Hepatocyte (in vitro differentiated cells): Measurements from ENCODE around the gene KBTBD7. TPM values are rescaled to one million over a fixed set of nuclear protein-coding genes. Genes with fewer than 3 reads are reported as not detected.

Experiments used
- DNase-seq: peaks from one replicate; pipeline ENCODE4 v3.0.0-alpha.2; 2016; ENCODE audit warnings: low spot score
- H2AFZ ChIP-seq: fragments of 200-600 bp; sonication (generic); 2 replicates; pipeline ENCODE4 v1.6.0; 2016; ENCODE audit warnings: antibody characterized with exemption, mild to moderate bottlenecking
- H3K27ac ChIP-seq: fragments of 200-600 bp; sonication (generic); 2 replicates; pipeline ENCODE4 v1.5.1; 2016; ENCODE audit warnings: mild to moderate bottlenecking
- H3K27me3 ChIP-seq: fragments of 200-600 bp; sonication (generic); 2 replicates; pipeline ENCODE4 v1.6.1; 2016
- H3K36me3 ChIP-seq: fragments of 200-600 bp; sonication (generic); replicated peaks from 2 replicates; pipeline ENCODE4 v1.5.1; 2016; ENCODE audit warnings: low read depth; ENCODE audit not compliant: insufficient read depth
- H3K4me1 ChIP-seq: fragments of 200-600 bp; sonication (generic); 2 replicates; pipeline ENCODE4 v1.5.1; 2016; ENCODE audit warnings: mild to moderate bottlenecking, moderate library complexity; ENCODE audit not compliant: insufficient read depth
- H3K4me2 ChIP-seq: fragments of 200-600 bp; sonication (generic); 2 replicates; pipeline ENCODE4 v1.6.0; 2016
- H3K4me3 ChIP-seq: fragments of 200-600 bp; sonication (generic); 2 replicates; pipeline ENCODE4 v1.5.1; 2016; ENCODE audit warnings: mild to moderate bottlenecking
- H3K79me2 ChIP-seq: fragments of 200-600 bp; sonication (generic); 2 replicates; pipeline ENCODE4 v1.6.0; 2017; ENCODE audit warnings: mild to moderate bottlenecking
- H3K9me2 ChIP-seq: fragments of 200-600 bp; sonication (generic); replicated peaks from 2 replicates; pipeline ENCODE4 v1.6.0; 2017; ENCODE audit warnings: mild to moderate bottlenecking; ENCODE audit not compliant: insufficient read depth
- H3K9me3 ChIP-seq: fragments of 200-600 bp; sonication (generic); 2 replicates; pipeline ENCODE4 v1.5.1; 2016; ENCODE audit warnings: low read depth, mild to moderate bottlenecking
- H4K20me1 ChIP-seq: fragments of 200-600 bp; sonication (generic); 2 replicates; pipeline ENCODE4 v1.6.0; 2016; ENCODE audit warnings: mild to moderate bottlenecking; ENCODE audit not compliant: insufficient read depth, poor library complexity, severe bottlenecking
- CTCF ChIP-seq: fragments of 200-600 bp; sonication (generic); IDR thresholded peaks from 2 replicates; pipeline ENCODE4 v1.5.1; 2016; ENCODE audit warnings: antibody characterized with exemption, mild to moderate bottlenecking; ENCODE audit not compliant: poor library complexity
- EZH2 ChIP-seq: fragments of 200-600 bp; sonication (generic); IDR thresholded peaks from 2 replicates; pipeline ENCODE4 v1.6.1; 2016; ENCODE audit warnings: antibody characterized with exemption, mild to moderate bottlenecking, borderline replicate concordance
- EZH2phosphoT487 ChIP-seq: fragments of 200-600 bp; sonication (generic); IDR thresholded peaks from one replicate; pipeline ENCODE4 v1.6.1; 2018; ENCODE audit warnings: antibody characterized with exemption, mild to moderate bottlenecking, low read depth, moderate library complexity; ENCODE audit not compliant: unreplicated experiment, severe bottlenecking
- whole genome bisulfite sequencing: methylation state at CpG from one replicate; pipeline ENCODE4 v1.1.6; 2016; ENCODE audit warnings: low lambda C conversion rate; ENCODE audit errors: missing lambda C conversion rate; 5-methylcytosine and 5-hydroxymethylcytosine counted together
- polyA plus RNA-seq: library from polyadenylated mRNA; unstranded; fragments of >200 nt; fragmentation: Nextera tagmentation; extraction: Ambion mirVana; gene quantifications from 2 replicates; pipeline ENCODE4 v1.2.1, GENCODE V29; 2016
- total RNA-seq: library from RNA; depleted of rRNA; stranded (reverse); fragments of >200 nt; gene quantifications from 2 replicates; pipeline ENCODE4 v1.2.3, GENCODE V29; 2014

The KBTBD7 gene
- total and polyA plus RNA-seq, 2 experiments from 2014 or later, result 5.7 to 12.9 TPM

- Histone ChIP-seq H3K27ac (no peak overlapping the region), H3K4me3 (no peak overlapping the region), H3K9me3 (peaks cover 12% of the 10 kb centered on the region), H3K9me2 (no peaks in the 10 kb centered on the region), H3K4me1 (no peaks in the 10 kb centered on the region), H3K4me2 (no peak overlapping the region), H3K36me3 (no peaks in the 10 kb centered on the region), H4K20me1 (no peaks in the 10 kb centered on the region), H3K79me2 (no peaks in the 10 kb centered on the region), H3K27me3 (no peaks in the 10 kb centered on the region), H2AFZ (no peak overlapping the region)
- 94% methylated on average over 3 of the region's 3 CpGs for WGBS
- no peak for DNase-seq
- TF ChIP-seq EZH2phosphoT487, result no peak
- TF ChIP-seq EZH2, result no peak
- no peak for TF ChIP-seq CTCF
Measured at GRCh38 chr13:41152005-41152404, 42.4 kb downstream of the KBTBD7 start.

GRCh38 chr13:41150058-41150457, 44.3 kb downstream of the KBTBD7 start:
- Histone ChIP-seq H3K27me3 (no peaks in the 10 kb centered on the region), H2AFZ (no peak overlapping the region), H3K4me2 (no peak overlapping the region), H3K36me3 (no peaks in the 10 kb centered on the region), H3K9me3 (peaks cover 12% of the 10 kb centered on the region), H3K4me3 (no peak overlapping the region), H3K79me2 (no peaks in the 10 kb centered on the region), H3K27ac (no peak overlapping the region), H3K4me1 (no peaks in the 10 kb centered on the region), H3K9me2 (no peaks in the 10 kb centered on the region), H4K20me1 (no peaks in the 10 kb centered on the region)
- TF ChIP-seq EZH2phosphoT487 (no peak), EZH2 (no peak), CTCF (no peak)
- 80% methylated on average over 2 of the region's 2 CpGs for WGBS
- no peak for DNase-seq

GRCh38 chr13:41148419-41149283, 45.7 kb downstream of the KBTBD7 start:
- no peak for TF ChIP-seq EZH2
- TF ChIP-seq CTCF, result no peak
- TF ChIP-seq EZH2phosphoT487, result no peak
- 87% methylated on average over 3 of the region's 3 CpGs for WGBS
- peaks cover 12% of the 10 kb centered on the region for H3K9me3 ChIP-seq

More at GRCh38 chr13:41148419-41149283, 45.7 kb downstream of the KBTBD7 start:
- no peaks in the 10 kb centered on the region for H3K9me2 ChIP-seq
- no peak overlapping the region for H2AFZ ChIP-seq
- H3K4me2 ChIP-seq, result no peak overlapping the region
- no peaks in the 10 kb centered on the region for H3K36me3 ChIP-seq
- H3K79me2 ChIP-seq, result no peaks in the 10 kb centered on the region
- no peaks in the 10 kb centered on the region for H3K27me3 ChIP-seq
- H3K4me3 ChIP-seq, result no peak overlapping the region
- H3K27ac ChIP-seq, result no peak overlapping the region
- no peak for DNase-seq
- no peaks in the 10 kb centered on the region for H4K20me1 ChIP-seq
- no peaks in the 10 kb centered on the region for H3K4me1 ChIP-seq
